Esophagus muscularis mucosa (tissue), 4 donors: Measurements from ENCODE around the gene ARIH1. TPM values are rescaled to one million over a fixed set of nuclear protein-coding genes. Genes with fewer than 3 reads are reported as not detected.

Source experiments
- DNase-seq: peaks from one replicate; pipeline ENCODE4 v3.0.0-alpha.2; 2017; ENCODE audit errors: extremely low spot score
- H3K27ac ChIP-seq, 4 donors: fragments of 200-600 bp; sonication (generic); replicated peaks in 1 of 4; 1 replicate in 3 of 4; 2 replicates in 1 of 4; pipeline ENCODE4 v1.5.1; 2016 to 2019; ENCODE audit warnings: mild to moderate bottlenecking in 1 of 4
- H3K27me3 ChIP-seq, 4 donors: fragments of 200-600 bp; sonication (generic); one replicate each; pipeline versions ENCODE4 v1.5.1 to v1.6.0; 2016 to 2019
- H3K36me3 ChIP-seq, 4 donors: fragments of 200-600 bp; sonication (generic); one replicate each; pipeline ENCODE4 v1.5.1; 2016 to 2019
- H3K4me1 ChIP-seq, 4 donors: fragments of 200-600 bp; sonication (generic); one replicate each; pipeline ENCODE4 v1.5.1; 2016 to 2019
- H3K4me3 ChIP-seq, 4 donors: fragments of 200-600 bp; sonication (generic); 1 replicate in 2 of 4; 2 replicates in 2 of 4; pipeline ENCODE4 v1.5.1; 2016 to 2019; ENCODE audit warnings: mild to moderate bottlenecking in 4 of 4, moderate library complexity in 1 of 4
- H3K9me3 ChIP-seq, 4 donors: fragments of 200-600 bp; sonication (generic); 1 replicate in 3 of 4; 2 replicates in 1 of 4; pipeline ENCODE4 v1.5.1; 2016 to 2019
- CTCF ChIP-seq, 3 experiments: fragments of 200-600 bp in 2 of 3; fragments of 450-650 bp in 1 of 3; sonication (generic) in 2 of 3; IDR thresholded peaks; one replicate each; pipeline ENCODE4 v1.5.1; 2017 to 2019; ENCODE audit warnings: antibody characterized with exemption in 3 of 3, mild to moderate bottlenecking in 2 of 3, moderate library complexity in 1 of 3
- EP300 ChIP-seq: sonication (generic); formaldehyde crosslinking; IDR thresholded peaks from one replicate; pipeline ENCODE4 v1.6.1; 2017; ENCODE audit warnings: antibody characterized with exemption
- POLR2A ChIP-seq: fragments of 450-650 bp; IDR thresholded peaks from one replicate; pipeline ENCODE4 v1.6.1; 2017; ENCODE audit warnings: antibody characterized with exemption, moderate library complexity, mild to moderate bottlenecking, low read depth
- POLR2AphosphoS5 ChIP-seq, 2 donors: sonication (generic); formaldehyde crosslinking; IDR thresholded peaks; one replicate each; pipeline ENCODE4 v1.6.1; 2017; ENCODE audit warnings: antibody characterized with exemption in 2 of 2
- WGBS: methylation state at CpG from one replicate; pipeline ENCODE4 v1.1.5; 2018; 5-methylcytosine and 5-hydroxymethylcytosine counted together
- intact Hi-C: fragments of 100-400 bp; cut with DNase I; formaldehyde crosslinking; loops from one replicate; pipeline ENCODE4 v1.15.1; 2023
- total RNA-seq, 4 donors: library from RNA; depleted of rRNA; stranded (reverse); fragments of >200 nt; gene quantifications; one replicate each; pipeline versions ENCODE4 v1.1.0 to v1.2.1, GENCODE V29; 2016

Gene ARIH1
- total RNA-seq, 4 donors from 2014 or later, result 37.4 to 59.9 (median 43.3) TPM

GRCh38 chr15:72495007-72495406 lies 20.9 kb downstream of the ARIH1 start:
- 71% methylated on average over 3 of the region's 3 CpGs for WGBS
- Histone ChIP-seq H3K27me3 (no peaks in the 10 kb centered on the region), H3K4me3 (no peak overlapping the region), H3K9me3 (no peaks in the 10 kb centered on the region), H3K36me3 (peaks cover 0 to 5% (median 0%) of the 10 kb centered on the region in 4 donors), H3K27ac (no peak overlapping the region), H3K4me1 (peaks cover 37 to 83% (median 78%) of the 10 kb centered on the region in 4 donors)
- no peak for DNase-seq
- intact Hi-C loops, result no loop called here
- no peak for TF ChIP-seq POLR2AphosphoS5 (IDR thresholded peaks at IDR 0.05)
- no peak for TF ChIP-seq EP300
- TF ChIP-seq POLR2A, result no peak
- TF ChIP-seq CTCF (IDR thresholded peaks at IDR 0.05), result no peak

GRCh38 chr15:72496783-72497182 lies 22.7 kb downstream of the ARIH1 start:
- Histone ChIP-seq H3K27ac (no peak overlapping the region), H3K27me3 (no peaks in the 10 kb centered on the region), H3K4me3 (no peak overlapping the region), H3K36me3 (peaks cover 0 to 7% (median 0%) of the 10 kb centered on the region in 4 donors), H3K4me1 (peaks cover 34 to 68% (median 61%) of the 10 kb centered on the region in 4 donors), H3K9me3 (no peaks in the 10 kb centered on the region)
- no peak for DNase-seq
- TF ChIP-seq EP300, result no peak
- no peak for TF ChIP-seq CTCF (IDR thresholded peaks at IDR 0.05)
- TF ChIP-seq POLR2A, result no peak
- TF ChIP-seq POLR2AphosphoS5 (IDR thresholded peaks at IDR 0.05), result no peak
- intact Hi-C loops, result no loop called here
- WGBS, result 67% methylated on average over 2 of the region's 2 CpGs

- no peak for DNase-seq
- no peaks in the 10 kb centered on the region for H3K27me3 ChIP-seq
- TF ChIP-seq EP300 (no peak), POLR2A (no peak), CTCF (IDR thresholded peaks at IDR 0.05) (no peak), POLR2AphosphoS5 (IDR thresholded peaks at IDR 0.05) (no peak)
- no peak overlapping the region for H3K4me3 ChIP-seq
- H3K9me3 ChIP-seq, result no peaks in the 10 kb centered on the region
- WGBS, result 76% methylated on average over 1 of the region's 1 CpG
- H3K36me3 ChIP-seq, result peaks cover 0 to 7% (median 0%) of the 10 kb centered on the region in 4 donors
- H3K27ac ChIP-seq, result no peak overlapping the region
- intact Hi-C loops, result no loop called here
- peaks cover 34 to 68% (median 59%) of the 10 kb centered on the region in 4 donors for H3K4me1 ChIP-seq
Observed at GRCh38 chr15:72497402-72497801, 23.3 kb downstream of the ARIH1 start.

- Histone ChIP-seq H3K27ac (no peak overlapping the region), H3K9me3 (no peaks in the 10 kb centered on the region), H3K4me1 (peaks cover 14 to 39% (median 22%) of the 10 kb centered on the region in 4 donors), H3K27me3 (no peaks in the 10 kb centered on the region), H3K36me3 (peaks cover 0 to 7% (median 0%) of the 10 kb centered on the region in 4 donors), H3K4me3 (no peak overlapping the region)
- intact Hi-C loops, result no loop called here
- 65% methylated on average over 5 of the region's 5 CpGs for WGBS
- TF ChIP-seq POLR2AphosphoS5 (IDR thresholded peaks at IDR 0.05) (no peak), CTCF (IDR thresholded peaks at IDR 0.05) (no peak), POLR2A (no peak), EP300 (no peak)
- no peak for DNase-seq
Observed at GRCh38 chr15:72502220-72502809, 28.2 kb downstream of the ARIH1 start.

GRCh38 chr15:72503147-72503546 lies 29.0 kb downstream of the ARIH1 start:
- H3K4me1 ChIP-seq, result peaks cover 14 to 36% (median 21%) of the 10 kb centered on the region in 4 donors
- WGBS, result 46% methylated on average over 1 of the region's 1 CpG
- peaks cover 0 to 7% (median 0%) of the 10 kb centered on the region in 4 donors for H3K36me3 ChIP-seq
- no peak for TF ChIP-seq EP300
- no peak for TF ChIP-seq CTCF (IDR thresholded peaks at IDR 0.05)
- TF ChIP-seq POLR2AphosphoS5 (IDR thresholded peaks at IDR 0.05), result no peak
- no peak for TF ChIP-seq POLR2A
- H3K9me3 ChIP-seq, result no peaks in the 10 kb centered on the region
- H3K4me3 ChIP-seq, result no peak overlapping the region
- DNase-seq, result no peak
- H3K27me3 ChIP-seq, result no peaks in the 10 kb centered on the region
- no peak overlapping the region for H3K27ac ChIP-seq
- intact Hi-C loops, result no loop called here
